GM21723 (cell line): ENCODE results near the gene MYH11.
"Not testable (repeated sequence)": the region's sequence is repeated elsewhere in the genome, so short reads cannot be mapped to it uniquely, and the experiment has no call there.

Experiments used
- ATAC-seq: cut with Tn5 transposase; IDR thresholded peaks from one replicate; pipeline ENCODE4 v1.9.1; 2021; ENCODE audit warnings: mild to moderate bottlenecking, moderate library complexity; ENCODE audit not compliant: unreplicated experiment

The MYH11 gene

DNA sequence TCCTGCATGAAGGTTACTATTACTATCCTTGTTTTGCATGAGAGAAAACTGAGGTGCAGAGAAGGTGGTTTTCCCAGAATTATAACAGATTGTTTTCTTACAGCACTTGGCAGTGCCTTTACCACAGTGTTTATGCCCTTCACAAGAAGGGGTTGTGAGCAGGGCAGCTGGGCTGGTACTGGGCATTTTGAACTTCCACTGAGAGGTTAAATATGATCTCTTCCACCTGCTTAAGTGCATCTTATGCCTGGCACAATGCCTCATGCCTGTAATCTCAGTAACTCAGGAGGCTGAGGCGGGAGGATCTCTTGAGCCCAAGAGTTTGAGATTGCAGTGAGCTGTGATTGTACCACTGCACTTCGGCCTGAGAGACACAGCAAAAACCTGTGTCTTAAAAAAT is 170.5 kb downstream of the MYH11 start:
- ATAC-seq = no peak

GRCh38 chr16:15682105-15682570 is 174.7 kb downstream of the MYH11 start:
- no peak for ATAC-seq

- ATAC-seq = no peak
Observed at GRCh38 chr16:15677447-15677846, 179.4 kb downstream of the MYH11 start.

- ATAC-seq = no peak
Observed at GRCh38 chr16:15676506-15676905, 180.3 kb downstream of the MYH11 start.

DNA sequence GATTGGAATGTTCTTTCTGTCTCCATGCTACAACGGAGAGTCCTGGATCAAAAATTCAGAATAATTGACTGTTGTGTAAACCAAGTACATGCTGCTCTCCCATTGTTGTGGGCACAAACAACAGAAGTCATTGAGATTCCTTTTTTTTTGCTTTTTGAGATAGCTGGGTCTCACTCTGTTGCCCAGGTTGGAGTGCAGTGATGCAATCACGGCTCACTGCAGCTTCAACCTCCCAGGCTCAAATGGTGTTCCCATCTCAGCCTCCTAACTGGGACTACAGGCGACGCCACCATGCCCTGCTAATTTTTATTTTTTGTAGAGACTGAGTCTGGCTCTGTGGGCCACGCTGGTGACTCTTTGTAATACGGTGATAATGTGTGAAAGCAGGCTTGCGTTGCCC is 182.3 kb downstream of the MYH11 start:
- no peak for ATAC-seq

GRCh38 chr16:15672514-15673167 is 184.2 kb downstream of the MYH11 start:
- ATAC-seq = no peak

DNA sequence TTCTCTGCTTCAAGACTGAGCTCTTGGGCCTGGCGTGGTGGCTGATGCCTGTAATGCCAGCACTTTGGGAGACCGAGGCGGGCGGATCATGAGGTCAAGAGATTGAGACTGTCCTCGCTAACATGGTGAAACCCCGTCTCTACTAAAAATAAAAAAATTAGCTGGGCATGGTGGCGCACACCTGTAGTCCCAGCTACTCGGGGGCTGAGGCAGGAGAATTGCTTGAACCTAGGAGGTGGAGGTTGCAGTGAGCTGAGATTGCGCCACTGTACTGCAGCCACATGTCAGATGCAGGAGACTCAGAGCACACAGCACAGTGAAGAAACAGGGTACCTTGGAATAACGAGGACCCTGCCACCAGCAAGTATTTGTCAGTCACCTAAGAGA is 184.7 kb downstream of the MYH11 start:
- ATAC-seq = not testable (repeated sequence)

- ATAC-seq = no peak
Observed at GRCh38 chr16:15671530-15672117, 185.2 kb downstream of the MYH11 start.

- no peak for ATAC-seq
Observed at GRCh38 chr16:15667091-15667742, 189.6 kb downstream of the MYH11 start.

DNA sequence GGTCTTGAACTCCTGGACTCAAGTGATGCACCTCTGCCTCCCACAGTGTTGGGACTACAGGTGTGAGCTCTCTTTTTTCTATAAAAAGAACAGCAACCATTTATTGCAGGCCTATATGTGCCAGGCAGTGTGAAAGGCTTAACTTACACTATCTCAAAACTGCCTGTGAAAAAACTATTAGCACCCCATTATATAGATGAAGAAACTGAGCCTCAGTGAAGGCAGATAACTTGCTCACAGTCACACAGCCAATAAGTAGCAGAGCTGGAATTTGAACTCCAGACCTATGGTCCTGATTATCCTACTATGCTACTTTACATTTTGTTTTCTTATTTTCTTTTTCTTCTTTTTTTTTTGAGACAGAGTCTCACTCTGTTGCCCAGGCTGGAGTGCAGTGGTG is 191.7 kb downstream of the MYH11 start:
- ATAC-seq = no peak

DNA sequence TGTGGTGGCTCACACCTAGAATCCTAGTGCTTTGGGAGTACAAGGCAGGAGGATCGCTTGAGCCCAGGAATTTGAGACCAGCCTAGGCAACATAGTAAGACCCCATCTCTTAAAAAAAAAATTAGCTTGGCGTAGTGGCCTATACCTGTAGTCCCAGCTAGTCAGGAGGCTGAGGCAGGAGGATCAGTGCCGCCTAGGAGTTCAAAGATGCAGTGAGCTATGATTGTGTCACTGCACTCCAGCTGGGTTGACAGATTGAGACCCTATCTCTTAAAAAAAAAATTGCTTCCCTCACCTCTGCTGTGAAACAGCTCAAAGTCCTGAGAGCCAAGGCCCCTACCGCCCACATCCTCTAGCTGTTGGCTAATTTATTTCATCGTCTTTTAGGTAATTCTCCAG is 196.6 kb downstream of the MYH11 start:
- no peak for ATAC-seq

DNA sequence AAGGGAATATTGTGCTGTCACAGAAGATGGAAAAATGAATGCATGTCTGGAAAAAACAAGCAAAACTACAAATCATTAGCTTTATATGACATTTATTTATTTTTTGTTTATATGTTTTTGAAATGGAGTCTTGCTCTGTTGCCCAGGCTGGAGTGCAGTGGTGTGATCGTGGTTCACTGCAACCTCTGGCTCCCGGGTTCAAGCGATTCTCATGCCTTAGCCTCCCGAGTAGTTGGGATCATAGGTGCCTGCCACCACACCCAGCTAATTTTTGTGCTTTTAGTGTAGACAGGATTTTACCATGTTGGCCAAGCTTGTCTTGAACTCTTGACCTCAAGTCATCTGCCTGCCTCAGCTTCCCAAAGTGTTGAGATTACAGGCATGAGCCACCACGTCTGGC is 198.3 kb downstream of the MYH11 start:
- ATAC-seq = no peak

DNA sequence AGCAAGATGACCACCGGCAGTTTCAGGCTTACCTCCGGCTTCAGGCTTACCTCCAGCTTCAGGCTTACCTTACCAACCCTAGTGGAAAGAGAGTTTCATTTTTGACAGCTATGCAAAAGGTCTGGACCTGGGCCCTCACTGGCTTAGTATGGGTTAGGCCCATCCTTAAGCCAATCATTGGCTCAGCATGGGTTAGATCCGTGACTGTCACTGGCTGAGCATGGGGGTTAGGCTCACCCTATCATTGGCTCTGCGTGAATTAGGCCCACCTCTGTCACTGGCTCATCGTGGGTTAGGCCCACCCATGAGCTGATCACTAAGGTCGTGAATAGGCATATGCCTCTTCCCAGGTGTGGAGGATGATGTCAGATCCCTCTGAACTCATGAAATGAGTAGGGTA is 198.7 kb downstream of the MYH11 start:
- ATAC-seq = no peak

DNA sequence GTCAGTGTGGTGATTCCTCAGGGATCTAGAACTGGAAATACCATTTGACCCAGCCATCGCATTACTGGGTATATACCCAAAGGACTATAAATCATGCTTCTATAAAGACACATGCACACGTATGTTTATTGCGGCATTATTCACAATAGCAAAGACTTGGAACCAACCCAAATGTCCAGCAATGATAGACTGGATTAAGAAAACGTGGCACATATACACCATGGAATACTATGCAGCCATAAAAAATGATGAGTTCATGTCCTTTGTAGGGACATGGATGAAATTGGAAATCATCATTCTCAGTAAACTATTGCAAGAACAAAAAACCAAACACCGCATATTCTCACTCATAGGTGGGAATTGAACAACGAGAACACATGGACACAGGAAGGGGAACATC is 201.3 kb downstream of the MYH11 start:
- not testable (repeated sequence) for ATAC-seq

- no peak for ATAC-seq
Observed at GRCh38 chr16:15654591-15654990, 202.2 kb downstream of the MYH11 start.

- no peak for ATAC-seq
Observed at GRCh38 chr16:15653227-15653626, 203.6 kb downstream of the MYH11 start.
